Keratinocyte (primary cell): Measurements from ENCODE around the gene PRDM1. TPM values are rescaled to one million over a fixed set of nuclear protein-coding genes. Genes with fewer than 3 reads are reported as not detected.
A peak's percentile ranks its signal among the peaks of the same experiment; 100 is the strongest.

Source experiments
- DNase-seq: peaks from one replicate; pipeline ENCODE4 v3.0.0-alpha.2; 2011; ENCODE audit warnings: low read depth, missing footprints, low spot score
- FAIRE-seq: peaks from 2 replicates; lab custom pipeline; 2011; peaks lifted over from hg19 to GRCh38; lab: Jason Lieb, UNC
- H2AFZ ChIP-seq: 2 replicates; pipeline ENCODE4 v1.6.0; 2012; ENCODE audit warnings: low read length, control low read depth, inconsistent platforms; ENCODE audit not compliant: control insufficient read depth
- H3K27ac ChIP-seq: 2 replicates; pipeline ENCODE4 v1.5.1; 2011; ENCODE audit warnings: low read length; ENCODE audit not compliant: control insufficient read depth, insufficient read depth
- H3K27me3 ChIP-seq: 3 replicates; pipeline ENCODE4 v1.6.0; 2011; ENCODE audit warnings: low read length; ENCODE audit not compliant: control insufficient read depth, insufficient read depth; ENCODE audit errors: extremely low read depth
- H3K36me3 ChIP-seq, 2 experiments: 2 replicates in 1 of 2; 3 replicates in 1 of 2; pipeline ENCODE4 v1.5.1; 2011; ENCODE audit warnings: low read length in 2 of 2, mild to moderate bottlenecking in 1 of 2; ENCODE audit not compliant: control insufficient read depth in 2 of 2, insufficient read depth in 2 of 2; ENCODE audit errors: extremely low read depth in 1 of 2
- H3K4me1 ChIP-seq: 3 replicates; pipeline ENCODE4 v1.5.1; 2011; ENCODE audit warnings: low read length; ENCODE audit not compliant: control insufficient read depth, insufficient read depth; ENCODE audit errors: extremely low read depth
- H3K4me2 ChIP-seq: 3 replicates; pipeline ENCODE4 v1.6.0; 2011; ENCODE audit warnings: low read depth, low read length; ENCODE audit not compliant: control insufficient read depth, insufficient read depth; ENCODE audit errors: extremely low read depth
- H3K4me3 ChIP-seq, 3 experiments: fragments of 200-600 bp in 1 of 3; sonication (generic) in 1 of 3; 2 replicates in 2 of 3; 3 replicates in 1 of 3; pipeline ENCODE4 v1.5.1; 2011 to 2016; ENCODE audit warnings: low read length in 3 of 3, mild to moderate bottlenecking in 3 of 3, control low read depth in 2 of 3, inconsistent platforms in 1 of 3, low read depth in 1 of 3, mixed read lengths in 1 of 3, mixed run types in 1 of 3, moderate library complexity in 1 of 3; ENCODE audit not compliant: control insufficient read depth in 2 of 3, insufficient read depth in 2 of 3; ENCODE audit errors: extremely low read depth in 1 of 3
- H3K79me2 ChIP-seq: 2 replicates; pipeline ENCODE4 v1.6.0; 2012; ENCODE audit warnings: low read length; ENCODE audit not compliant: control insufficient read depth, insufficient read depth
- H3K9ac ChIP-seq: 3 replicates; pipeline ENCODE4 v1.6.0; 2011; ENCODE audit warnings: low read length; ENCODE audit not compliant: control insufficient read depth, insufficient read depth; ENCODE audit errors: extremely low read depth
- H3K9me1 ChIP-seq: 3 replicates; pipeline ENCODE4 v1.6.0; 2011; ENCODE audit warnings: low read length; ENCODE audit not compliant: control insufficient read depth, insufficient read depth; ENCODE audit errors: extremely low read depth
- H3K9me3 ChIP-seq: 2 replicates; pipeline ENCODE4 v1.5.1; 2012; ENCODE audit warnings: low read depth, low read length; ENCODE audit not compliant: control insufficient read depth
- H4K20me1 ChIP-seq: 3 replicates; pipeline ENCODE4 v1.6.0; 2011; ENCODE audit warnings: low read length; ENCODE audit not compliant: control insufficient read depth, insufficient read depth; ENCODE audit errors: extremely low read depth
- CTCF ChIP-seq, 3 experiments: IDR thresholded peaks in 1 of 3; conservative IDR thresholded peaks in 1 of 3; optimal IDR thresholded peaks in 1 of 3; 2 replicates in 2 of 3; 3 replicates in 1 of 3; pipeline versions ENCODE3 to v1.5.1; 2011; ENCODE audit warnings: low read length in 3 of 3, mild to moderate bottlenecking in 3 of 3, moderate library complexity in 2 of 3, control low read depth in 1 of 3, inconsistent platforms in 1 of 3; ENCODE audit not compliant: insufficient read depth in 2 of 3; ENCODE audit errors: extremely low read depth in 1 of 3
- EZH2 ChIP-seq: IDR thresholded peaks from one replicate; pipeline ENCODE4 v1.6.1; 2012; ENCODE audit warnings: inconsistent platforms, mild to moderate bottlenecking, low read length, moderate library complexity
- dilution Hi-C: fragments of 300-500 bp; cut with MboI; formaldehyde crosslinking; loops from one replicate; pipeline ENCODE4 v1.7.0; 2020; ENCODE audit warnings: low sequenced_read_pairs; ENCODE audit not compliant: extremely low pct_ligation_motif_present
- polyA plus RNA-seq, 5 experiments: library from polyadenylated mRNA; depleted of rRNA in 3 of 5; stranded (reverse) in 3 of 5; stranded (forward) in 1 of 5; unstranded in 1 of 5; fragments of >200 nt; gene quantifications; 1 replicate in 1 of 5; 2 replicates in 3 of 5; 3 replicates in 1 of 5; pipeline versions ENCODE4 v1.2.1 to v1.2.3, GENCODE V29; 2011 to 2012; ENCODE audit warnings: missing spikeins in 2 of 5, low read depth in 1 of 5, low replicate concordance in 1 of 5

PRDM1 gene
- polyA plus RNA-seq, 1 donor (not counting 4 experiments of a cell fraction or from before 2014, with no cell fraction given): 6.7 TPM

- Histone ChIP-seq H3K36me3 (no peaks in the 10 kb centered on the region), H2AFZ (no peak overlapping the region), H3K79me2 (no peaks in the 10 kb centered on the region), H3K9me1 (no peaks in the 10 kb centered on the region), H3K4me3 (no peak overlapping the region), H3K27me3 (no peaks in the 10 kb centered on the region), H3K27ac (no peak overlapping the region), H3K9me3 (no peaks in the 10 kb centered on the region), H3K9ac (no peak overlapping the region), H4K20me1 (no peaks in the 10 kb centered on the region), H3K4me2 (no peak overlapping the region), H3K4me1 (no peaks in the 10 kb centered on the region)
- dilution Hi-C loops: no loop called here
- FAIRE-seq: no peak
- no peak for TF ChIP-seq CTCF (optimal IDR thresholded peaks at IDR 0.05 in 1 of 3, IDR thresholded peaks at IDR 0.05 in 1 of 3, conservative IDR thresholded peaks at IDR 0.05 in 1 of 3; ENCODE audit: extremely low read depth in 1 of 3, insufficient read depth in 2 of 3, low read length in 3 of 3)
- TF ChIP-seq EZH2: no peak
- no peak for DNase-seq
These were observed 10.0 kb upstream of the PRDM1 start for GRCh38 chr6:106076139-106076538.

- dilution Hi-C loops: no loop called here
- Histone ChIP-seq H3K36me3 (no peaks in the 10 kb centered on the region), H3K4me2 (no peak overlapping the region), H3K4me1 (no peaks in the 10 kb centered on the region), H3K4me3 (no peak overlapping the region), H3K27me3 (no peaks in the 10 kb centered on the region), H3K9ac (no peak overlapping the region), H3K9me1 (no peaks in the 10 kb centered on the region), H3K27ac (no peak overlapping the region), H4K20me1 (no peaks in the 10 kb centered on the region), H2AFZ (no peak overlapping the region), H3K79me2 (no peaks in the 10 kb centered on the region), H3K9me3 (no peaks in the 10 kb centered on the region)
- no peak for DNase-seq
- TF ChIP-seq EZH2 (no peak), CTCF (optimal IDR thresholded peaks at IDR 0.05 in 1 of 3, IDR thresholded peaks at IDR 0.05 in 1 of 3, conservative IDR thresholded peaks at IDR 0.05 in 1 of 3; ENCODE audit: extremely low read depth in 1 of 3, insufficient read depth in 2 of 3, low read length in 3 of 3) (no peak)
- peak; percentile 36 for FAIRE-seq
These were observed 9.0 kb upstream of the PRDM1 start for GRCh38 chr6:106077170-106077569.
